Measurements from ENCODE around the gene SLC25A34.

SLC25A34 gene

DNA sequence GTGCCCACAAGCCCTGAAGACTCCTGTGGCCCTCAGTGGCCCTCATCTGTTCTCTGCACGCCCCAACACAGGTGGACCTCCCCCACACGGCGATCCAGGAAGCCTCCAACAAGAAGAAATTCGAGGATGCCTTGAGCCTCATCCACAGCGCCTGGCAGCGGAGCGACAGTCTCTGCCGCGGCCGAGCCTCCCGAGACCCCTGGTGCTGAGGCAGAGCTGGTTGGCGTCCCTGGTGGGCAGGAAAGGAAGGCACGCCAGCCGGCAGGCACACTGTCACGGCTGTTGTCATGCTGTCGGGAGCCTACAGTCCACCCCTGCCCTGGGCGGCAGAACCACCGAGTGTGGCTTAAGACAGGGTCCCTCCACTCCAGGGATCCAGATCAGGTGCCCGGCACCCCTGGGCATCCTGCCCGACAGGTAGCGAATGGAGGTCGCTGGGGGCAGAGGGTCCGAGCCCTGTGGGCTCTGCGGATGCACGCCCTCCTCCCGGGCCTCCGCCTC lies 2.3 kb upstream of the SLC25A34 start:
- DNase-seq: no peak

DNA sequence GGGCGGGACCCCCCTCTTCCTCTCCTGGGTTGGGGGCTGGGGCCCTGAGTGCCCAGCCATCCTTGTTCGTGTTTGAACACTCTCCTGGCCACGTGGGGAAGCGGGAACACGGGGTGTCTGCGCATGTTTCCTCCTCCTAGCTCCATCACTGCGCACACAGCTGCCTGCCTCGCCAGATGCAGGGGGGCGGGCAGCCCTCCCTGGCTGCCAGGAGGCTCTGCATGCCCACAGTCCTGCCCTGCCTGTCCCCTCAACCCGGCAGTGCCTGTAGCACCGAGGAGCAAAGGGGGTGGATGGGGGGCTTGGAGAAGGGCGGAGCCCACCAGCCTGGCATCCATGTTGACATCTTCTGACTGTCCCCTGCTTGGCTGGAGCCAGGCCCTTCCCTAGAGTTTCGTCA lies 1.8 kb upstream of the SLC25A34 start:
- DNase-seq: no peak

DNA sequence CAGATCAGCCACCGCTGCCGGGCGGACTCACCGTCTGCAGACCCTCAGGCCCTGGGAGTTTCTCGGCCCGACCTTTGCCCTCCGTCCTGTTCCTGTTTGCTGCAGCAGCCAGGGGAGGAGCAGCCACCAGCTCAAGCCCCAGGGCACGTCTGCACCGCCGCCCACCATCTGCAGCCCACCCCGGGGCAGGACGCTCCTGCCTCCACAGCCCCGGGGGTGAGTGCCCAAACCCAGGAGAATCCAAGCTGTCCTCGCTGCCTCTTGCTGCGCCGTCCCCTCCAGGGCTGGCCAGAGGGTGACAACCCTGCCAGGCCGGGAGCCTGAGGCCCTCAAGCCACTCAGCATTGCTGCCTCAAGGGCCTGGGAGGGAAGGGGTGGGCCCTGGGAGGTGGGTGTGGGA lies 1.2 kb upstream of the SLC25A34 start:
- no peak for DNase-seq

DNA sequence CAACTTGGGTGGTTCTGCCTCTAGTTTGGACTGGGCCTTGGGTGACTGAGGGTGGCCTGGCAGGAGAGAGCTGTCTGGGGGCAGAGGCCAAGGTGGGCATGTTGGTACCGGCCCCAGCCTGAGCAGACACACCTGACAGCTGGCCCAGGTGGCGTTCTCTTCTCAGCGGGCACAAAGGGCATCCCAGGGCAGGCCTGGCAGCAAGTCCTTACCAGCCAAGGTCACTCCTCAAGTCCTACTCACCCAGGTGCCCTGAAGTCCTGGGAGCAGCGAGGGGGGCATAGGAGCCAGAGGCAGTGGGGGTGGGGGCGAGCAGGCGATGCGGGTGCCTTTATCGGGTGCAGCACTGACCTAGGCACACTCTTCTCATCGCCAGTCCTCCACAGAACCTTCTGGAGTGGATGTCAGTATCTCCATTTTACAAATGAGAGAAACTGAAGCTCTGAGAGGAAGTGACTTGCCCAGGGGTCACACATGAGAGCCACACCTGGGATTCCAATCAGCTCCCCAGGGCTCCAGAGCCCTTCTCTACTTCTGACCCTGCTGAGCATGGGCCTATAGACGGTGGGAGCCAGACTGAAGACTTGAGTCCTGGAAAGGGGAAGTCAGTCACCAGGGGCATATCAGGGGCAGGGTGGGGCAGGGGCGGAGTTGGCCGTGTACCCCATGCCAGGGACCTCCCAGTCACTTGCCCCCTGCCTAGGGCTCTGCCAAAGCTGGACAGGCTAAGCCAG lies 587 bp upstream of the SLC25A34 start:
- DNase-seq: no peak

DNA sequence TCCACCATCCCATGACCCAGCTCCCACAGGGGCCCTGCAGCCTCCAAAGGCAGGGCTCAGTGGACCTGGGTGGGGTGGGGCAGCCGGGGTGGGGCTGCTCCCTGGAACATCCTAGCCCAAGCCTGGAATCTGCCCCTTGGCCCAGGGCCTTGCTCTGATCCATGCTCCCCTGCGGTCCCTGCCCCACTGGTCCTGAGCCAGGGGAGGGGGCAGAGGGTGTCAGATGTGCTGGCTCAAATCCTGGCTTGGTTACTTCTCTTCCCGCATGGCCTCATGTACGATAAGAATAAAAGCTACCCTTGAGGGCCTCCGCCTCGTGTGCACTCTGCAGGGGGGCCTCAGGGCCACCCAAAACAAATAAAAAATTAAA lies 819 bp downstream of the SLC25A34 start:
- no peak for DNase-seq

DNA sequence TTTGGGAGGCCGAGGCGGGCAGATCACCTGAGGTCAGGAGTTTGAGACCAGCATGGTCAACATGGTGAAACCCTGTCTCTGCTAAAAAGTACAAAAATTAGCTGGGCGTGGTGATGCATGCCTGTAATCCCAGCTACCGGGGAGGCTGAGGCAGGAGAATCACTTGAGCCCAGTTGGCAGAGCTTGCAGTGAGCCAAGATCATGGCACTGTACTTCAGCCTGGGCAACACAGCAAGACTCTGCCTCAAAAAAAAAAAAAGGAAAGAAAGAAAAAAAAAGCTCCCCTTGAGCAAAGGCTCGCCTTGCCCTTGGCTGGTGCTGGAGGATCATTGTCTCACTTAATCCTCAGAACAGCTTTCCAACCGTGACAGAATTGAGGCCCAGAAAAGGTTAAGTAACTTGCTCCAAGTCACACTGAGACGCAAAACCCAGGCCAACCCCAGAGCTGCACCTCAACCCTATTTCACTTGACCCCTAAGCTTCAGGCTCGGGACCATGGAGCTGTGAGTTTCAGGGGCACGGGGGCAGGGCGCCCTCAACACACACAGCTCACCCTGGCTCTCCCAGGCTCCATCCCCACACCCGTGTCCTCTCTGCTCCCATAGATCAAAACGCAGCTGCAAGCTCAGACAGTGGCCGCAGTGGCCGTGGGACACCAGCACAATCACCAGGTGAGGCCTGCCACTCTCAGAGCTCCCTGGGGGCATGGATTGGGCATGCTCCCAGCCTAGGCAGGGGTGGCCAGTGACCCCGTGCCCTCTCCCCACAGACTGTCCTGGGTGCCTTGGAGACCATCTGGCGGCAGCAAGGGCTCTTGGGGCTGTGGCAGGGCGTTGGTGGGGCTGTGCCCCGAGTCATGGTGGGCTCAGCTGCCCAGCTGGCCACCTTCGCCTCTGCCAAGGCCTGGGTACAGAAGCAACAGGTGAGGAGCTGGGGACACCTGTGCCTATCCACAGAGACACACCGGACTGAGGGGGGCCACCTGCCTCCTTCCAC lies 1.6 kb downstream of the SLC25A34 start:
- no peak for DNase-seq

DNA sequence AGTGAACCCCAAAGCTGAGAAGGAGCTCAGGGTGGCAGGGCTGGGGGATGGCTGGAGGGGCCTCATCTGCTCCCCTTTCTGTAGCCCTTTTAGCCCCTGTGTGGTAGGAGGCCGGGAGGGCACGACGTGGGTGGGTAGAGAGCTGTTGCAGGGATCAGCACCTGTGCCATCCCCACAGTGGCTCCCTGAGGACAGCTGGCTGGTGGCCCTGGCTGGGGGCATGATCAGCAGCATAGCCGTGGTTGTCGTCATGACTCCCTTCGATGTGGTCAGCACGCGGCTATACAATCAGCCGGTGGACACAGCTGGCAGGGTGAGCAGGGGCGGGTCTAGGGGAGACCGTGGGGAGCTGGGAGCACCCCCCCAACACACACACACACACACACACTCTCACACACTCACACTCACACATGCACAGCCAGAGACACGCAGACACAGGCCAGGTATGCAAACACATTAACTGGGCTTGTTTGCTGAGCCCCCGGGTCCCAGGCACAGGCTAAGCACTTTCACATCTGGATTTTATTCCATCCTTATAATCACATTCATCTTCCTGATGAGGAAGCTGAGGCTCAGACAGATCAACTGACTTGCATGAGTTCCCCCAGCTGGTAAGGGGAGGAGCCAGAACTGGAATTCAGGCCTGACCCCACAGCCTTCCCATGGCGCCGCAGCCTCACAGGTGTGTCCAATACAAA lies 2.5 kb downstream of the SLC25A34 start:
- DNase-seq: no peak

DNA sequence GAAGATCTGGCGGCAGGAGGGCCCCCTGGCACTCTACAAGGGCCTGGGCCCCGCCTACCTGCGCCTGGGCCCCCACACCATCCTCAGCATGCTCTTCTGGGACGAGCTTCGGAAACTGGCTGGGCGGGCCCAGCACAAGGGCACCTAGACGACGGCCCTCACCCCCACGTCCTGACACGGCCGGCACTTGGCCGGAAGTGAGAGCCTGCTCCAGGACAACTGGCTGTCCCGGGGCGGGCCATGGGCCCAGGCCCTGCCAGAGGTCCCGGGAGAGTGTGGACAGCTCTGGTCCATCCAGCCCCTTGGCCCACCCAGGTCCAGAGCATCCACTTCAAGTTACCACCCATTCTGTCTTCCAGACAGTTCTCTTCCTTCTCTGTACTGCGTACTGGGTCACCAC lies 3.2 kb downstream of the SLC25A34 start:
- DNase-seq: no peak

DNA sequence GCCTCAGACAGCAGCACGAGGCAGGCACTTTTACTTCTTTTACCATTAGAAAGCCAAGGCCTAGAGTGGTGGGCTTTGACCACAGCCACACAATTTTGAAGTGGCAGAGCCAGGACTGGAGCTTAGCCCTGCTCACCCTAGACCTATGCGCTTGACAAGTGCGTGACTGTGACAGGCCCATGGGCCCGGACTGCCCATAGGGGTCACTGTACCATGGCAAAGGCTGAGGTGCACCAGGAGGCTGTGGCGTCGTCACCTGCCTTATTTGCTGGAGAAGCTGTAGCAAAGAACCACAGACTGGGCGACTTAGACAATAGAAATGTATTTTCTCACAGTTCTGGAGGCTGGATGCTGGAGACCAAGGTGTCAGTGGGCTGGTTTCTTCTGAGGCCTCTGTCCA lies 3.7 kb downstream of the SLC25A34 start:
- DNase-seq: no peak

DNA sequence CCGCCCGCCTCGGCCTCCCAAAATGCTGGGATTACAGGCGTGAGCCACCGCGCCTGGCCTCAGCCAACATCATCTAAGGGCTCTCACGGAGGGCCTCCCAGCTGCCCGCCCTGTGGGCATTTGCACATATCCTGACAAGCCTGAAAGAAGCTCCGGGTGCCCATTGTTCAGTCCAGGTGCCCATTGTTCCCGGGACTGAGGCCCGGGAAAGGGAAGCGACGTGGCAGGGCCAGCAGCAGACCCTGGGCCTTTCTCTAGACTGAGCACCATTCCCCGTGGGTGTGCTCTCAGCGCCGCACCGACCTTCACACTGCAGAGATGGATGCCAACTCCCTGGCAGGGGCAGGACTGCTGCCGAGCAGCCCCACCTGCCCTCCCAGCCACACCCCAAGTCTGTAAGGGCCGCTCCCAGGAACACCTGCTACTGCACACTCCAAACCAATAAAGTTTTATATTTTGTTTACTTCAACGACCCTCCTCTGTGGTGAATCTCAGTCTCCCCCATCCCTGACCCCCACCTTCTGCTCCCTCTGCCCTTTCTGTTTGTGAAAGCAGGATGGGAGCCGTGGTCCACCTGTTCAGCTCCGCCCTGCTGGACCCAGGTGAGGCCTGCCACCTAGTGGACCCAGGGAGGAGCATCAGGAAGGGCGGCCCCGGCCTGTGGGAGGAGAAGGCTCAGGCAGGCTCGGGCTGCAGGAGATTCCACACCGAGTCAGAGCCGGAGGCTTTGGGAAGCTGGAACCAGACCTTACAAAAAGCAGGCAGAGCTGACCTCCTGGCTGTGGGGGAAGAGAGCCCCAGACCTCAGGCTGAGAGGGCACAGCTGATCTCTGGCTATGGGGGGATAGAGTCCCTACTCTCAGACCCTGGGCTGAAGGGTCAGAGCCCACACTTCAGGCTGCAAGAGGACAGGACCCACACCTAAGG lies 5.1 kb downstream of the SLC25A34 start:
- no peak for DNase-seq

DNA sequence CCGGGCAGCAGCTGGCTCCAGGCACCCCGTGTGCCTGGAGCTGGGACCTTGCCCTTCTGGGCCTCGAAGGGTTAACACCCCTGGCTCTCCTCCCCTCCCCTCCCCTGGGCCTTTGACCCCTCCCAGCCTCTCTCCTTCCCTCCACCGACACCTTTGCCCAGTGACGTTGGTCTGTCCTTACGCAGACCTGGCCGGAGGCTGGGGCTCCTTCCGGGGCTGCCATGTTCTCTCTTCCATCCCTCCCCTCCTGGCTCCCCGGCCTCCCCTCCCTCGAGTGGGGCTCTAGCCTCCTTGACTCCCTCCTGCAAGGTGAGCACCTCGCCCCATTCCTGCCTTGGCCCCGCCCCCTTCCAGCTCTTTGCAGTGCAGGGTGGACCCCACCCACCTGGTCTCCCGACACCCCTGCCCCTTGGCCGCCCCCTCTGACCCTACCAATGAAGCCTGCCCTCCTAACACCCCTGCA lies 6.3 kb downstream of the SLC25A34 start, which contains the start of gene TMEM82:
TSS of gene TMEM82 (plus strand) at position 161 of the 463 bp plus-strand sequence. CDS start at position 222, 61 bp downstream.
- no peak for DNase-seq

DNA sequence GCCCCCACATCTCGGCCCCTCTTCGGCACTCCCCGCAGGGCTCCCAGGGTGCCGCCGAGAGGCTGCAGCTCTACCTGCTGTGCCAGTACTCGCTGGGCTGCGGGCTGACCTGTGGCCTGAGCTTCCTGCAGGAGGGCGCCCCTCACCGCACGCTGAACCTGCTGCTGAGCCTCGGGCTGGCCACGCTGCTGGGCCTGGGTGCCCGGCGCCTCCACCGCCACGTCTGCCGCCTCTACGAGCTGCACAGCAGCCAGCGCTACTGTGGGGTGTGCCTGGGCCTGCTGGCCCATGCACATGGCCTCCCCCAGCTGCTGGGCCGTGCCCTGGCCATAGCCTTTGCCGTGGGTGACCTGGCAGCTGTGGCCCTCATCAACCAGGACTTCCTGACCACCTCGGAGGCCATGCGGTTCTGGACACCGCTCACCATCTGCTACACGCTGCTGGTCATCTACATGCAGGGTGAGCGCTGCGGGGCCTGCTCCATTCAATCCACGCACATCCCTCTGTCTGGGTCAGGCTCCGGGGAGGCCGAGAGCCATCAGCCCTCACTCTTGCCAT lies 8.1 kb downstream of the SLC25A34 start:
- DNase-seq: no peak

DNA sequence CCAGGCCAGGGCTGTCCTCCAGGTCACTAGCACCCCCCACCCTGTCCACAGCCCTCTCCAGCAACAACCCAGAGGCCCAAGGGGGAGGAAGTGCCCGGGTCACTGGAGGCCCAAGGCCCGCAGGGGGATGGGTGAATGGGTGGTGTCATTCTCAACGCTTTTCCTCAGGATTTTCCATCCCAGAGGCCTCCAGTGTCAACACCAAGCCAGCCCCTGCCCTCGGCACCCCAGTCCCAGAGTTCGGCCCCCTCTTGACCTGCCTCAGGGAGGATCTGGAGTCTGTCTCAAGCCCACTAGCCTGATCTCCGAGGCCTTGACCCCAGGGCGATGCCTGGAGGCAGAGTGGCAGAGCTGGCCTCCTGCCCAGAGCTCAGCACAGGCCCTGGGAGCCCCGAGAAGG lies 11.3 kb downstream of the SLC25A34 start:
- DNase-seq: no peak

DNA sequence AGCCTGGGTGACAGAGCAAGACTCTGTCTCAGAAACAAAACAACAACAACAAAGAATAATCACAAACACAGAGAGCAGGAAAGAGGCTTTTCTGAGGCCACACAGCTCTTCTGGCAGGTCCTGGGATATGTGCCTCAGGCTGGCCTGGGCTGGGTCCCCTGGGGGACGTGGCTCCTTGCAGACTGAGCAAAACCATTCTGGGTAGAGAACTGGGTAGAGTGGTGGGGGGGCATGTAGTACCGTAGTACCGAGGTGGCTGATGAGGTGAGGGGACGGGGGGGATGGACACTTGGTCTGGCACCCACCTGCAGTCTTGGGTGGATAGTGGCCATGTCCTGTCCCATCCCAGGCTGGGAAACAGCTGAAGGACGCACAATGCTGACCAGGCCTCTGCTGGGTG lies 12.2 kb downstream of the SLC25A34 start:
- DNase-seq: no peak

DNA sequence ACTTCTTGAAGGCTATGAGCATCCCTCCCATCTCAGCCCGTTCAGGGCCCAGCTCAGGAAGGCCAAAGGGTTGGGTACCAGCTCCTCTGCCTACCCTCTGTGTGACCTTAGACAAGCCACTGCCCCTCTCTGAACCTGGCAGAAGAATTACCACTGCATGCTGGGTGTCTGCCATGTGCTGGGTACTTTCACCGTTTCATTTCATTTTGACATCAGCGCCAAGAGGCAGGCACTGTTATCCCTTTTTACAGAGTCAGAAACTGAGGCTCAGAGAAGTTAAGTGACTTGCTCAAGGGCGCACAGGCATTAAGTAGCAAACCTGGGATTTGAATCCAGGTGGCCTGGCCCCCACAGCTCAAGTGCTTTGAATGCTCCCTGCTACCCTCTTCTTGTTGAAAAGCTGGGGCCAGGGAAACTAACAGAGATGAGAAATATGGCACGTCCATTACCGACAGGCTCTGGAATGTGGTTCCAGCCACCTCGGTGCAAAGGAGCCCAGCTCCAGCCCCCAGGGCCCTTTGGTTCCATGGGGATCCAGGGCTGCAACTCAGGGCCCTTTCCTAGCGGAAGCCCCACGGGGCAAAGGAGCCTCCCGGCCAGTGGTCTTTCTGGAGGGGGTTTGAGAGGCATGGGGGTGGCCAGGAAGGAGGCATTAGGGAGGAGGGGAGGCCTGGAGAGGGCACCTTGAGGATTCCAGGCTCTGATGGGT lies 12.8 kb downstream of the SLC25A34 start:
- no peak for DNase-seq

DNA sequence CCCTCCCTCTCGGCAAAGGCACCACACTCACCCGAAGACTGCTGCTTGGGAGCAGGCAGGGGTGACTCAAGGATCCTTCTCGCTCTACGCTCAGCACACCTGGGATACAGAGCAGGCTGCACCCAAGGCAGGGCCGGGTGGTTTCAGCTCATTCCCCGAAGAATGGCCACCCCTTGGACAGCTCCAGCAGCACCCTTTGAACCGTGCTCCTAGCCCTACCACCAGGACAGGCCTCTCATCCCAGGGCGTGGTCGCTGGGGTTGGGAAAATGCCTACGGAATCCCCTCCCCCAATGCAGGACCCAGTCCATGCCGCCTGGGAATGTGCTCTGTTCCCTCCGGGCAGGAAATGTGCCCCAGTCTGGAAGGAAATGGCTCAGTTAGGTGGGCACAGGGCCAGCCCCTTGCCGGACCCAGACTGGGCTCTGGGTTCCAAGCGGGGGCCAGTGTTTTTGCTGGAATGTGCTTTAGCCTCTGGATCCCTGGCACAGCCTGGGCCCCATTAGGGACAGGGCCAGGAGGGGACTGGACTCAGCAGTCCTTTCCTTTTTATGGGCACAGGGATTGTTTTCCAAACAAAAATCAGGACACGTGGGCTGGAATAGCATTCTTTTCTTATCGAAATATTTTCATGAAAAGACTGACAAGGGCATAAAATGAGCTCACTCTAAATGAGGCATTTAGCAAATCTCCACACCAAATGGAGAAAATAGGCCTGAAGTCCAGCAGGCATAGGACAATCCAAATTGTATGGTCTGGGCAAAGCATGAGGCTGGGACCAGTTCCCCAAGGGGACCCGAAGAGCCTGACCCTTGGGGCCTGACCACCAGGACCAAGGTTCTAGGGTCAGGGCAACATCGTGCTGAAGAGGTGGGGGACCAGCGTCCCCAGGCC lies 13.6 kb downstream of the SLC25A34 start:
- no peak for DNase-seq

DNA sequence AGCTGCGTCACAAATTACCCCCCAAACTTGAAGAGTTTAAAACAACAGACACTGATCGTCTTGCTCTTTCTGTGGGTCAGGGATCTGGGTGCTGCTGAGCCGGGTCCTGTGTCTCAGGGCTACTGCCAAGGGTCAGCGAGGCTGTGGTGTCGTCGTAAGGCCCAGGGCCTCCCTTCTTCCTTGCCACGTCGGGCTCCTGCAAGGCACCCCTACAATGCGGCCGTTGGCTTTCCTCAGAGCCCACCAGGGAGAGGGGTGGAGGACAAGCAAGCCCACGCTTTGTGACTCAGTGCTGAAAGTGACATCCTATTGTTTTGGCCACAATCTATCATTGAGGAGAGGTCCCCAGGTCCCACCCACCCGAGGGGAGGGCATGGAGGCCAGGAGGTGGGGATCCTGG lies 14.9 kb downstream of the SLC25A34 start:
- DNase-seq: no peak

DNA sequence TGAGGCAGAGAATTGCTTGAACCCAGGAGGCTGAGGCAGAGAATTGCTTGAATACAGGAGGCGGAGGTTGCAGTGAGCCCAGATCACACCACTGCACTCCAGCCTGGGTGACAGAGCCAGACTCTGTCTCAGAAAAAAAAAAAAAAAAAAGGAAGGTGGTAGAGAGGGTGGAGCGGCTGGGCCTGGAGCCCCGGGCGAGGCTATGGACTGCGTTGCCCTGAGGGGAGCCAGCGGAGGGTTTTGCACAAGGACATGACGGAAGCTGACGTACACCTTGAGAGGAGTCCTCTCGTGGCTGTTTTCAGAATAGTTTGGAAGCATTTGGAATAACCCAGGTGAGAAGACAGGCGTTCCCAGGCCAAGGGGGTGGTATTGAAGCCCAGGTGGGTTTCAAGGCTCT lies 15.7 kb downstream of the SLC25A34 start:
- no peak for DNase-seq

DNA sequence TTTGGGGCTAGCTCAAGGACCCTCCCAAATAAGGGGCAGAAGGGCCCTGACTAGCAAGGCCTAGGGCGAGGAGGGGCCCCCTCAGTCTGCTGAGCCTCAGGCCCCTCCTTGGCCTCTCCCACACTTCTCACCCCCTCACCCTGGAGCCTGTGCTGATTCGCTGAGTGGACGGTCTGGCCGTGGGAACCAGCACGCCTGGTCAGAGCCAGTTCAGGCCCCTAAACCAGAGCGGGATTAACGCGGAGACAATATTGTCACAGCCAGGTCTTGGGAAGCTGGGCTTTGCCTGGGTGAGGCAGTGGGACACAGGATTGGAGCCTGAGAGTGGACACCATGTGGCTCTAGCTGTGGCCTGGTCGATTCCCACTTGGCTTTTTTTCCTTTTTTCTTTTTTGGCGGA lies 17.7 kb downstream of the SLC25A34 start:
- no peak for DNase-seq

Measured in amniotic stem cell (primary cell).